K562 (cell line): ENCODE measurements around the gene RIPPLY3. TPM values are rescaled to one million over a fixed set of nuclear protein-coding genes. Genes with fewer than 3 reads are reported as not detected.

Source experiments
- GTF2A2 ChIP-seq: IDR thresholded peaks from 2 replicates; pipeline ENCODE4 v1.6.1; 2016; ENCODE audit warnings: mild to moderate bottlenecking, missing genetic modification characterization, missing compliant biosample characterization
- HNRNPLL ChIP-seq: fragments of 200-400 bp; formaldehyde crosslinking; IDR thresholded peaks from 2 replicates; pipeline ENCODE4 v1.6.1; 2017; ENCODE audit warnings: low read length, low read depth, mild to moderate bottlenecking; ENCODE audit not compliant: poor library complexity, severe bottlenecking
- NR4A1 ChIP-seq, 2 experiments: fragments of 250-450 bp in 1 of 2; fragments of 450-650 bp in 1 of 2; sonication (Bioruptor Pico) in 1 of 2; IDR thresholded peaks; 2 replicates each; pipeline versions ENCODE4 v1.4.0 to v1.6.1; 2016 to 2020; ENCODE audit warnings: mild to moderate bottlenecking in 2 of 2, missing compliant biosample characterization in 1 of 2, missing genetic modification characterization in 1 of 2, moderate library complexity in 1 of 2
- PBX2 ChIP-seq, 2 experiments: IDR thresholded peaks in 1 of 2; conservative IDR thresholded peaks in 1 of 2; 2 replicates each; pipeline ENCODE4 v1.6.1; 2016; ENCODE audit warnings: low read depth in 2 of 2, mild to moderate bottlenecking in 1 of 2, missing compliant biosample characterization in 1 of 2, missing genetic modification characterization in 1 of 2, moderate library complexity in 1 of 2
- PHF20 ChIP-seq: fragments of 450-650 bp; IDR thresholded peaks from 2 replicates; pipeline ENCODE4 v1.6.1; 2018; ENCODE audit not compliant: partially characterized antibody
- PML ChIP-seq: IDR thresholded peaks from 2 replicates; pipeline ENCODE4 v1.6.1; 2012; ENCODE audit warnings: low read length, inconsistent platforms
- TAL1 ChIP-seq: fragments of 450-650 bp; IDR thresholded peaks from 2 replicates; pipeline ENCODE4 v1.6.1; 2016; ENCODE audit warnings: mild to moderate bottlenecking
- TCF7L2 ChIP-seq: fragments of 150-350 bp; IDR thresholded peaks from 2 replicates; pipeline ENCODE4 v1.6.1; 2016; ENCODE audit warnings: low read depth, mild to moderate bottlenecking, low read length, moderate library complexity
- ZBTB5 ChIP-seq: fragments of 450-650 bp; IDR thresholded peaks from 2 replicates; pipeline ENCODE4 v1.6.1; 2017; ENCODE audit warnings: antibody characterized with exemption
- ZNF518B ChIP-seq: fragments of 250-450 bp; sonication (Bioruptor Pico); IDR thresholded peaks from 2 replicates; pipeline ENCODE4 v1.5.0; 2021; ENCODE audit warnings: mild to moderate bottlenecking, moderate library complexity
- ZNF592 ChIP-seq: fragments of 450-650 bp; IDR thresholded peaks from 2 replicates; pipeline ENCODE4 v1.6.1; 2017; ENCODE audit warnings: antibody characterized with exemption, mild to moderate bottlenecking
- ZNF717 ChIP-seq: fragments of 250-450 bp; sonication (Bioruptor Pico); IDR thresholded peaks from 2 replicates; pipeline ENCODE4 v1.5.0; 2021
- ZNF830 ChIP-seq: fragments of 250-450 bp; sonication (Bioruptor Pico); IDR thresholded peaks from 2 replicates; pipeline ENCODE4 v1.5.0; 2021; ENCODE audit warnings: mild to moderate bottlenecking
- polyA plus RNA-seq, 8 experiments: library from polyadenylated mRNA; depleted of rRNA in 4 of 8; stranded (reverse) in 5 of 8; unstranded in 3 of 8; fragments of >200 nt; fragmentation: Nextera tagmentation in 2 of 8; fragmentation: Illumina TruSeq in 1 of 8; extraction: Ambion mirVana in 2 of 8; extraction: Trizol in 1 of 8; gene quantifications; 2 replicates each; pipeline versions ENCODE4 v1.2.1 to v1.2.3, GENCODE V29; 2011 to 2014; ENCODE audit warnings: inconsistent platforms in 1 of 8, missing spikeins in 1 of 8
- total RNA-seq, 7 experiments: library from RNA; depleted of rRNA in 6 of 7; stranded (reverse); fragments of >200 nt in 6 of 7; fragmentation: Illumina TruSeq in 2 of 7; extraction: Trizol in 2 of 7; gene quantifications; 2 replicates each; pipeline versions ENCODE4 v1.2.1 to v1.2.3, GENCODE V29; 2011 to 2021; ENCODE audit warnings: low replicate concordance in 1 of 7

Gene RIPPLY3
- total and polyA plus RNA-seq, 9 of the 15 experiments (the other 6 are each of a cell fraction or from before 2014, with no cell fraction given), result not detected

GRCh38 chr21:36964827-36965719, 41.4 kb upstream of the RIPPLY3 start (continued):
- TF ChIP-seq PBX2 (CRISPR knock-in tag; IDR thresholded peaks at IDR 0.05; ENCODE audit: low read depth) (no peak), PBX2 (tag; conservative IDR thresholded peaks at IDR 0.05; ENCODE audit: low read depth) (peak; percentile 48; the same call in 1 of the 2 replicates), PHF20 (no peak), TAL1 (peak; percentile 44), ZNF592 (peak; percentile 19), PML (peak; percentile 26), HNRNPLL (no peak), ZBTB5 (no peak), ZNF518B (CRISPR knock-in tag) (no peak), TCF7L2 (no peak), ZNF830 (CRISPR knock-in tag) (no peak), ZNF717 (CRISPR knock-in tag) (no peak), NR4A1 (CRISPR knock-in tag; IDR thresholded peaks at IDR 0.05) (no peak), NR4A1 (tag; IDR thresholded peaks at IDR 0.05) (no peak; the same call in none of the 2 replicates), GTF2A2 (tag) (peak; percentile 5; the same call in 1 of the 2 replicates)
